ENCODE measurements around the gene STXBP5. TPM values are rescaled to one million over a fixed set of nuclear protein-coding genes. Genes with fewer than 3 reads are reported as not detected.

Gene STXBP5
- total RNA-seq, 1 experiment from 2014 or later = 10.1 TPM

DNA sequence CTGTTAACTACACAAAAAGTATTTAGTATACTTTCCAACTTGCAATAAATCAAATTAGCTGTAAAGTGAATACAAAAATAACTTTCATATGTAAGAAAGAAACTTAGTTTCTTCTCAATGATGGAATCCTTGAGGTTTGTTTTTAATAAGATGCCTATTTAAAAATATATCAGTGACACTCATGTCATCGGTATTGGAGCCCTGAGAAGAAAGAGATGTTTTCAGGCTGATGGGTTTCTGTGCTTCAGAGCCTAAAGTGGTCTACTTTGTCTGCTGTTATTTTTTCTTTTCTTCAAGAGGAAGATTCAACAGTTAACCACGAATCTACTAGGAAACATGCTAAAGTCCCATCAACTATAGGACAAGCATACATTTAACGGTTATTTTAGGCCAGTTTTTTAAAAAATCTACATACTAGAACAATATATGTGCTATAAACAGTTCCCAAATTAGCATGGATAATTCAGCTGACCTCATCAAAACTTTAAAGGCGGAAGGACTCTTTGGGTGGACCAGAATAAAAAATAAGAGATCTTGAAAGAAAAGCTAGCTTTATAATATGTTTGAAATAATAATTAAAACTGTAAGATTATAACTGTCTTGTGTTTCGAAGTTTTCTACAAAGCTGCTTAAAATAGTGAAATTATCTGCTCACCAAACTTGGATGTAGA is 157.2 kb downstream of the STXBP5 start:
- H3K27me3 Mint-ChIP-seq (ENCODE audit: unreplicated experiment) = no peaks in the 10 kb centered on the region
- intact Hi-C loops (cut with micrococcal nuclease; ENCODE audit: unreplicated experiment) = no loop called here
- DNase-seq = no peak
- BruUV-seq (replicated peaks) = no TSS peak
- TF ChIP-seq, protein P1, sequence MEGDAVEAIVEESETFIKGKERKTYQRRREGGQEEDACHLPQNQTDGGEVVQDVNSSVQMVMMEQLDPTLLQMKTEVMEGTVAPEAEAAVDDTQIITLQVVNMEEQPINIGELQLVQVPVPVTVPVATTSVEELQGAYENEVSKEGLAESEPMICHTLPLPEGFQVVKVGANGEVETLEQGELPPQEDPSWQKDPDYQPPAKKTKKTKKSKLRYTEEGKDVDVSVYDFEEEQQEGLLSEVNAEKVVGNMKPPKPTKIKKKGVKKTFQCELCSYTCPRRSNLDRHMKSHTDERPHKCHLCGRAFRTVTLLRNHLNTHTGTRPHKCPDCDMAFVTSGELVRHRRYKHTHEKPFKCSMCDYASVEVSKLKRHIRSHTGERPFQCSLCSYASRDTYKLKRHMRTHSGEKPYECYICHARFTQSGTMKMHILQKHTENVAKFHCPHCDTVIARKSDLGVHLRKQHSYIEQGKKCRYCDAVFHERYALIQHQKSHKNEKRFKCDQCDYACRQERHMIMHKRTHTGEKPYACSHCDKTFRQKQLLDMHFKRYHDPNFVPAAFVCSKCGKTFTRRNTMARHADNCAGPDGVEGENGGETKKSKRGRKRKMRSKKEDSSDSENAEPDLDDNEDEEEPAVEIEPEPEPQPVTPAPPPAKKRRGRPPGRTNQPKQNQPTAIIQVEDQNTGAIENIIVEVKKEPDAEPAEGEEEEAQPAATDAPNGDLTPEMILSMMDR (IDR thresholded peaks at IDR 0.05; ENCODE audit: unreplicated experiment) = no peak
- no peak overlapping the region for H3K27ac Mint-ChIP-seq (ENCODE audit: unreplicated experiment)
- H3K4me1 Mint-ChIP-seq (ENCODE audit: low read depth, unreplicated experiment) = no peaks in the 10 kb centered on the region
- no peaks in the 10 kb centered on the region for H3K9me3 Mint-ChIP-seq (ENCODE audit: low read depth, unreplicated experiment)
- H3K36me3 Mint-ChIP-seq (ENCODE audit: insufficient read depth, unreplicated experiment) = no peaks in the 10 kb centered on the region
- no peak overlapping the region for H3K4me3 Mint-ChIP-seq (ENCODE audit: low read depth, unreplicated experiment)
- CTCF ChIA-PET = no interaction called here

DNA sequence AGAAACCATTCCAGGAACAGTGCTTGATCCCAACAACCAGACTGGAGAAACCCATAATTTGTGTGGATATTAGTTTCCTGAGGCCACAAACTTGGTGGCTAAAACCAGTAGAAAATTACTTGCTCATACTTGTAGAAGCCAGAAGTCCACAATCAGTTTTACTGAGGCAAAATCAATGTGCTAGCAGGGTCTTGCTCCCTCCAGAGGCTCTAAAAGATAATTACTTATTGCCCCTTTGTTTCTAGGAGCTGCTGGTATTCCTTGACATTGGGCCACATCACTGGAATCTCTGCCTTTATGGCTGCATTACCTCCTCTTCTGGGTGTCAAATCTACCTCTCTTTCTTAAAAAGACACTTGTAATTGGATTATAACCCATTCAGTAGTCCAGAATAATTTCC is 162.1 kb downstream of the STXBP5 start:
- TF ChIP-seq, protein P1 (IDR thresholded peaks at IDR 0.05; ENCODE audit: unreplicated experiment) = no peak
- Mint-ChIP-seq H3K9me3 (ENCODE audit: low read depth, unreplicated experiment) (no peaks in the 10 kb centered on the region), H3K27ac (ENCODE audit: unreplicated experiment) (no peak overlapping the region), H3K27me3 (ENCODE audit: unreplicated experiment) (no peaks in the 10 kb centered on the region), H3K36me3 (ENCODE audit: insufficient read depth, unreplicated experiment) (no peaks in the 10 kb centered on the region), H3K4me3 (ENCODE audit: low read depth, unreplicated experiment) (no peak overlapping the region), H3K4me1 (ENCODE audit: low read depth, unreplicated experiment) (no peaks in the 10 kb centered on the region)
- CTCF ChIA-PET = no interaction called here
- intact Hi-C loops (cut with micrococcal nuclease; ENCODE audit: unreplicated experiment) = no loop called here
- BruUV-seq (replicated peaks) = no TSS peak
- no peak for DNase-seq

- CTCF ChIA-PET = no interaction called here
- no peak for DNase-seq
- H3K9me3 Mint-ChIP-seq (ENCODE audit: low read depth, unreplicated experiment) = no peaks in the 10 kb centered on the region
These were observed 167.1 kb downstream of the STXBP5 start for GRCh38 chr6:147371325-147371724.

GRCh38 chr6:147372806-147373205 is 168.6 kb downstream of the STXBP5 start:
- TF ChIP-seq, protein P1 (IDR thresholded peaks at IDR 0.05; ENCODE audit: unreplicated experiment) = no peak
- BruUV-seq (replicated peaks) = no TSS peak
- H3K27me3 Mint-ChIP-seq (ENCODE audit: unreplicated experiment) = no peaks in the 10 kb centered on the region
- H3K4me3 Mint-ChIP-seq (ENCODE audit: low read depth, unreplicated experiment) = no peak overlapping the region
- DNase-seq = no peak
- H3K27ac Mint-ChIP-seq (ENCODE audit: unreplicated experiment) = no peak overlapping the region
- no peaks in the 10 kb centered on the region for H3K4me1 Mint-ChIP-seq (ENCODE audit: low read depth, unreplicated experiment)
- intact Hi-C loops (cut with micrococcal nuclease; ENCODE audit: unreplicated experiment) = no loop called here
- H3K9me3 Mint-ChIP-seq (ENCODE audit: low read depth, unreplicated experiment) = no peaks in the 10 kb centered on the region
- H3K36me3 Mint-ChIP-seq (ENCODE audit: insufficient read depth, unreplicated experiment) = no peaks in the 10 kb centered on the region
- CTCF ChIA-PET = interaction anchor here (0.7 kb wide), 1 partner anchor 1744 kb away, joined by 4 read pairs; no protein-coding TSS in a partner anchor

More at GRCh38 chr6:147371325-147371724, 167.1 kb downstream of the STXBP5 start:
- Mint-ChIP-seq H3K4me1 (ENCODE audit: low read depth, unreplicated experiment) (no peaks in the 10 kb centered on the region), H3K36me3 (ENCODE audit: insufficient read depth, unreplicated experiment) (no peaks in the 10 kb centered on the region), H3K4me3 (ENCODE audit: low read depth, unreplicated experiment) (no peak overlapping the region), H3K27ac (ENCODE audit: unreplicated experiment) (no peak overlapping the region), H3K27me3 (ENCODE audit: unreplicated experiment) (no peaks in the 10 kb centered on the region)
- intact Hi-C loops (cut with micrococcal nuclease; ENCODE audit: unreplicated experiment) = no loop called here
- TF ChIP-seq, protein P1 (IDR thresholded peaks at IDR 0.05; ENCODE audit: unreplicated experiment) = no peak
- no TSS peak for BruUV-seq (replicated peaks)

Data from Calu3 (cell line).